Skeletal muscle tissue (tissue), 4 donors: ENCODE measurements around the gene SZT2. TPM values are rescaled to one million over a fixed set of nuclear protein-coding genes. Genes with fewer than 3 reads are reported as not detected.
A peak's percentile ranks its signal among the peaks of the same experiment; 100 is the strongest.

Source experiments
- H3K27ac ChIP-seq: one replicate; pipeline ENCODE4 v1.7.0; 2013; ENCODE audit warnings: mild to moderate bottlenecking, low read depth, low read length, inconsistent platforms
- H3K27me3 ChIP-seq, 3 donors: one replicate each; pipeline ENCODE4 v1.7.0; 2013; ENCODE audit warnings: low read length in 3 of 3; ENCODE audit not compliant: control insufficient read depth in 3 of 3, insufficient read depth in 3 of 3
- H3K36me3 ChIP-seq, 3 donors: one replicate each; pipeline ENCODE4 v1.7.0; 2013; ENCODE audit warnings: low read length in 3 of 3; ENCODE audit not compliant: control insufficient read depth in 3 of 3, insufficient read depth in 3 of 3
- H3K4me1 ChIP-seq, 3 donors: one replicate each; pipeline ENCODE4 v1.7.0; 2013; ENCODE audit warnings: low read length in 3 of 3, mild to moderate bottlenecking in 3 of 3; ENCODE audit not compliant: control insufficient read depth in 3 of 3, insufficient read depth in 3 of 3
- H3K4me3 ChIP-seq, 3 donors: one replicate each; pipeline ENCODE4 v1.7.0; 2013; ENCODE audit warnings: low read length in 3 of 3
- H3K9ac ChIP-seq, 3 donors: one replicate each; pipeline ENCODE4 v1.7.0; 2013; ENCODE audit warnings: low read length in 3 of 3, mild to moderate bottlenecking in 3 of 3, moderate library complexity in 2 of 3, low read depth in 1 of 3
- H3K9me3 ChIP-seq, 3 donors: one replicate each; pipeline ENCODE4 v1.7.0; 2013; ENCODE audit warnings: low read length in 3 of 3; ENCODE audit not compliant: control insufficient read depth in 3 of 3
- total RNA-seq: library from RNA; depleted of rRNA; stranded (reverse); fragments of >200 nt; gene quantifications from one replicate; pipeline ENCODE4 v1.2.3, GENCODE V29; 2014
- donor health status: Osteomylitis.

Gene SZT2
- total RNA-seq, 1 donor from 2014 or later, result 21.4 TPM

DNA sequence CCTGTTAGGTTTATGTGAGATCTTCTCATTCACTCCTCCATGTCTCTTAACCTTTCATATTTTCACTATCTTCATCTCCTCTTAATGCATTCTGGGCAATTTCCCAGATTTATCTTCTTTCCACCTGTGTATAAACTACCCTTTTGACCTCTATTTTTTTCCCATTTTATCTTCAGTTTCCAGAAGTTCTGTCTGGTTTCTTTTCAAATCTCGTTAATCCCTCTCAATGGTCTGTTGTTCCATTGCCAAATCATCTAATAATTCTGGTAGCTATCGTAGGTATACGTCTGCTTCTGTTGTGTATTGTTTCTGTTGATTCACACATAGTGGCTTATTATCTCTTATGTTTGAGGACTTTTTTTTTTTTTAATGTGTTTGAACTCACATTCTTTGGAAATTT is 89.7 kb downstream of the SZT2 start:
- H3K4me1 ChIP-seq, result no peaks in the 10 kb centered on the region
- H3K9ac ChIP-seq, result no peak overlapping the region
- H3K9me3 ChIP-seq, result no peaks in the 10 kb centered on the region
- H3K4me3 ChIP-seq, result no peak overlapping the region
- no peaks in the 10 kb centered on the region for H3K36me3 ChIP-seq
- no peaks in the 10 kb centered on the region for H3K27me3 ChIP-seq
- H3K27ac ChIP-seq, result no peak overlapping the region

GRCh38 chr1:43481491-43481890 is 91.8 kb downstream of the SZT2 start:
- Histone ChIP-seq H3K9me3 (no peaks in the 10 kb centered on the region), H3K27me3 (no peaks in the 10 kb centered on the region), H3K4me1 (no peaks in the 10 kb centered on the region), H3K27ac (no peak overlapping the region), H3K4me3 (no peak overlapping the region), H3K36me3 (no peaks in the 10 kb centered on the region), H3K9ac (no peak overlapping the region)

- Histone ChIP-seq H3K9ac (no peak overlapping the region), H3K27me3 (no peaks in the 10 kb centered on the region), H3K36me3 (no peaks in the 10 kb centered on the region), H3K9me3 (no peaks in the 10 kb centered on the region), H3K4me1 (no peaks in the 10 kb centered on the region), H3K27ac (no peak overlapping the region), H3K4me3 (no peak overlapping the region)
Observed at GRCh38 chr1:43482215-43482614, 92.5 kb downstream of the SZT2 start.

DNA sequence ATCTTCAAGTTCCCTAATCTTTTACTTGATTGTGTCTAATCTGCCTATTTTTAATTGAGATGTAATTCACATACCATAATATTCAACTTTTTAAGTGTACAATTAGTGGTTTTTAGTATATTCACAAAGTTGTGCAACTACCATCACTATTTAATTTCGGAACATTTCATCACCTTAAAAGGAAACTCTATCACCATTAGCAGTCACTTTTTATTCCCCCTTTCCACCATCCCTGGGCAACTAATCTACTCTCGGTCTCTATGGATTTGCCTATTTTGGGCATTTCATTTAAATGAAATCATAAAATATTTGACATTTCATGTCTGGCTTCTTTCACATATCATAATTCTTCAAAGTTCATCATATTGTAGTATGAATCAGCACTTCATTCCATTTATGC is 94.7 kb downstream of the SZT2 start:
- H3K4me1 ChIP-seq, result no peaks in the 10 kb centered on the region
- H3K27ac ChIP-seq, result no peak overlapping the region
- H3K36me3 ChIP-seq, result no peaks in the 10 kb centered on the region
- no peak overlapping the region for H3K9ac ChIP-seq
- H3K27me3 ChIP-seq, result no peaks in the 10 kb centered on the region
- no peak overlapping the region for H3K4me3 ChIP-seq
- H3K9me3 ChIP-seq, result no peaks in the 10 kb centered on the region

DNA sequence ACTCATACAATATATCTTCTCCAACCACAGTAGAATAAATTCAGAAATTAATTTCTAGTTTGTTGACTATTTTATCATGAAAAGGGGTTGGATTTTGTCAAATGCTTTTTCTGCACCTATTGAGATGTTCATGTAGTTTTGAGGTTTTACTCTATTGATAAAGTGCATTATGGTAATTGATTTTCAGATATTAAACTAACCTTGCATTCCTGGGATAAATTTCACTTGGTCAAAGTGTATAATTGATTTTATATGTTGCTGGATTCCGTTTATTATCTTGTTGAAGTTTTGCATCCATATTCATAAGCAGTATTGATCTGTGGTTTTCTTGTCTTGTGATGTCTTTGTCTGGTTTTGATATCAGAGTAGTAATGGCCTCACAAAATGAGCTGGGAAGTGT is 98.5 kb downstream of the SZT2 start:
- Histone ChIP-seq H3K27me3 (no peaks in the 10 kb centered on the region), H3K36me3 (no peaks in the 10 kb centered on the region), H3K4me1 (no peaks in the 10 kb centered on the region), H3K27ac (no peak overlapping the region), H3K4me3 (no peak overlapping the region), H3K9ac (no peak overlapping the region), H3K9me3 (peaks cover 0 to 3% (median 0%) of the 10 kb centered on the region in 3 donors)

DNA sequence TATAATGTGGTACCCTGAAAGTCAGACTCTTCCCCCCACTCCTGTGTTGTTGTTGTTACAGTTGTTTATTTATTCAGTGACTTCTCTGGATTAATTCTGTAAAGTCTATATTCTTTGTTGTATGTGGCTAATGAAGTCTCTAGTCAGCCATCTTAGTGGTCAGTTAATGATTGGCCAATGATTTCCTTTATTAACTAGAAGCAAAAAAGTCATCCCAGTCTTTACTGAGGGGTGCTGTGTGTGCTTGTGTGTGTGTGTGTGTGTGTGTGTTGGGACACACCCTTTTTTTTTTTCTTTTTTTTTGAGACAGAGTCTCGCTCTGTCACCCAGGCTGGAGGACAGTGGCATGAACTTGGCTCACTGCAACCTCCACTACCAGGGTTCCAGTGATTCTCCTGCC is 101.4 kb downstream of the SZT2 start:
- no peaks in the 10 kb centered on the region for H3K4me1 ChIP-seq
- no peaks in the 10 kb centered on the region for H3K36me3 ChIP-seq
- no peak overlapping the region for H3K4me3 ChIP-seq
- no peak overlapping the region for H3K27ac ChIP-seq
- H3K27me3 ChIP-seq, result no peaks in the 10 kb centered on the region
- no peak overlapping the region for H3K9ac ChIP-seq
- peaks cover 0 to 3% (median 0%) of the 10 kb centered on the region in 3 donors for H3K9me3 ChIP-seq

GRCh38 chr1:43492826-43493225 is 103.1 kb downstream of the SZT2 start:
- no peak overlapping the region for H3K9ac ChIP-seq
- no peak overlapping the region for H3K27ac ChIP-seq
- no peaks in the 10 kb centered on the region for H3K4me1 ChIP-seq
- H3K9me3 ChIP-seq, result peaks cover 0 to 3% (median 0%) of the 10 kb centered on the region in 3 donors
- no peaks in the 10 kb centered on the region for H3K27me3 ChIP-seq
- H3K4me3 ChIP-seq, result no peak overlapping the region
- H3K36me3 ChIP-seq, result no peaks in the 10 kb centered on the region

GRCh38 chr1:43493661-43494450 is 104.2 kb downstream of the SZT2 start:
- Histone ChIP-seq H3K36me3 (no peaks in the 10 kb centered on the region), H3K9me3 (peaks cover 0 to 3% (median 0%) of the 10 kb centered on the region in 3 donors), H3K4me3 (peak overlapping the region in 1 of 3 donors; percentile 24), H3K4me1 (no peaks in the 10 kb centered on the region), H3K27ac (no peak overlapping the region), H3K9ac (no peak overlapping the region), H3K27me3 (no peaks in the 10 kb centered on the region)

GRCh38 chr1:43495204-43495603 is 105.5 kb downstream of the SZT2 start:
- Histone ChIP-seq H3K36me3 (no peaks in the 10 kb centered on the region), H3K27ac (no peak overlapping the region), H3K4me1 (no peaks in the 10 kb centered on the region), H3K27me3 (no peaks in the 10 kb centered on the region), H3K4me3 (no peak overlapping the region), H3K9me3 (peaks cover 0 to 3% (median 0%) of the 10 kb centered on the region in 3 donors), H3K9ac (no peak overlapping the region)

DNA sequence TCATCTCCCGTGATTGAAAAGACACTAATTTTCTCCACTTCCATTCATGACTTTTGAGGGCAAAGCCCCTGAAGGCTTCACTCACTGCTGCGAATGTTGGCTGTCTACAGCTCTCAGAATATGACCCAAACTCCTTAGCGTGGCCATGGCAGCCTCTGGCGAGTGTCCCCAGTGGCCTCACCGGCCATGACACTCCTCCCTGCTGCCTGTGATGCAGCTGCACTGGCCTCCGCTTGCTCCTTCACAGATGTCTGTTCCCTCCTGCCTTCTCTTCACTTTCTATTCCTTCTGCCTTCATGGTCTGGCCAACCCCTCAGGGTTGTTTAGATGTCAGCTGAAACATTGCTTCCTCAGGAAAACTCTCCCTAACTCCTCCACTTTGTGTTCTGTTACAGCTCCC is 110.2 kb downstream of the SZT2 start:
- no peak overlapping the region for H3K9ac ChIP-seq
- H3K27ac ChIP-seq, result no peak overlapping the region
- H3K4me1 ChIP-seq, result no peaks in the 10 kb centered on the region
- no peaks in the 10 kb centered on the region for H3K27me3 ChIP-seq
- H3K9me3 ChIP-seq, result no peaks in the 10 kb centered on the region
- H3K4me3 ChIP-seq, result no peak overlapping the region
- H3K36me3 ChIP-seq, result no peaks in the 10 kb centered on the region
